Measurements from ENCODE around the gene CPA1.
"Not testable (repeated sequence)": the region's sequence is repeated elsewhere in the genome, so short reads cannot be mapped to it uniquely, and the experiment has no call there.

Gene CPA1

DNA sequence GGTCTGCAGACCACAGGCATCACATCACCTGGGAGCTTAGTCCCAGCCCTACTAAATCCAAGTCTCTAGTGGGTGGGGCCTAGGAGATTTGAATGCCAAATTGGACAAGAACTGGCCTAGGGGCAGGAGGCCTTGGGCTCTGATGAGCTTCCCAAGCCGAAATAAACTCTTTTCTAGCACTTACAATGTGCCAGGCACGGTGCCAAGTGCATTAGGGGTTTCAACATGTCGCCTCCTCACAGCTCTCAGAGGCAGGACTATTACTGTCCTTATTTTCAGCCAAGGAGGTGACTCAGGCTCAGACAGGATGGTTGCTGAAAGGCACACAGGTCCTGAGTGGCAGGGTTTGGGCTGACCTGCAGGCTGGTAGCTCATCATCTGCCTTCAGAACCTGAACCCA, 9.2 kb upstream of the CPA1 start:
- Histone ChIP-seq H3K4me2 (ENCODE audit: low read depth, low read length, poor library complexity, severe bottlenecking) (no peak overlapping the region), H2AFZ (ENCODE audit: low read depth, low read length, severe bottlenecking) (no peak overlapping the region), H3K36me3 (ENCODE audit: low read length) (no peaks in the 10 kb centered on the region), H3K4me3 (ENCODE audit: insufficient read depth, low read length, poor library complexity, severe bottlenecking) (no peak overlapping the region), H3K9me3 (ENCODE audit: insufficient read depth, low read length) (no peaks in the 10 kb centered on the region; the same call in 1 of the 2 replicates), H3K27me3 (ENCODE audit: low read length) (no peaks in the 10 kb centered on the region), H3F3A (ENCODE audit: insufficient read depth) (no peaks in the 10 kb centered on the region), H3K27ac (ENCODE audit: low read depth, low read length) (no peak overlapping the region), H3K9me2 (replicated peaks; ENCODE audit: insufficient read depth, low read length) (no peaks in the 10 kb centered on the region), H3K9ac (ENCODE audit: low read length) (no peak overlapping the region), H3K79me2 (ENCODE audit: insufficient read depth, low read length) (no peaks in the 10 kb centered on the region), H4K20me1 (ENCODE audit: low read depth, low read length) (no peaks in the 10 kb centered on the region)
- TF ChIP-seq EZH2phosphoT487 (conservative IDR thresholded peaks at IDR 0.05; ENCODE audit: low read length): no peak
- TF ChIP-seq CTCF (IDR thresholded peaks at IDR 0.05; ENCODE audit: insufficient read depth, low read length, poor library complexity, severe bottlenecking): no peak

GRCh38 chr7:130372402-130373165, 7.7 kb upstream of the CPA1 start:
- H3K4me2 ChIP-seq (ENCODE audit: low read depth, low read length, poor library complexity, severe bottlenecking): no peak overlapping the region
- H2AFZ ChIP-seq (ENCODE audit: low read depth, low read length, severe bottlenecking): no peak overlapping the region

GRCh38 chr7:130374507-130374906, 5.8 kb upstream of the CPA1 start:
- no peak overlapping the region for H3K4me2 ChIP-seq (ENCODE audit: low read depth, low read length, poor library complexity, severe bottlenecking)

More at GRCh38 chr7:130372402-130373165, 7.7 kb upstream of the CPA1 start:
- Histone ChIP-seq H3F3A (ENCODE audit: insufficient read depth) (no peaks in the 10 kb centered on the region), H4K20me1 (ENCODE audit: low read depth, low read length) (no peaks in the 10 kb centered on the region), H3K79me2 (ENCODE audit: insufficient read depth, low read length) (no peaks in the 10 kb centered on the region), H3K27ac (ENCODE audit: low read depth, low read length) (no peak overlapping the region), H3K4me3 (ENCODE audit: insufficient read depth, low read length, poor library complexity, severe bottlenecking) (no peak overlapping the region), H3K36me3 (ENCODE audit: low read length) (no peaks in the 10 kb centered on the region), H3K27me3 (ENCODE audit: low read length) (no peaks in the 10 kb centered on the region), H3K9me3 (ENCODE audit: insufficient read depth, low read length) (no peaks in the 10 kb centered on the region; the same call in 1 of the 2 replicates), H3K9ac (ENCODE audit: low read length) (no peak overlapping the region), H3K9me2 (replicated peaks; ENCODE audit: insufficient read depth, low read length) (no peaks in the 10 kb centered on the region)
- TF ChIP-seq EZH2phosphoT487 (conservative IDR thresholded peaks at IDR 0.05; ENCODE audit: low read length) (no peak), CTCF (IDR thresholded peaks at IDR 0.05; ENCODE audit: insufficient read depth, low read length, poor library complexity, severe bottlenecking) (no peak)

GRCh38 chr7:130376461-130376860, 3.8 kb upstream of the CPA1 start:
- not testable (repeated sequence) for H2AFZ ChIP-seq (ENCODE audit: low read depth, low read length, severe bottlenecking); H3K4me2 ChIP-seq (ENCODE audit: low read depth, low read length, poor library complexity, severe bottlenecking); H3K36me3 ChIP-seq (ENCODE audit: low read length); H4K20me1 ChIP-seq (ENCODE audit: low read depth, low read length); H3K9ac ChIP-seq (ENCODE audit: low read length); H3K9me3 ChIP-seq (ENCODE audit: insufficient read depth, low read length); H3K4me3 ChIP-seq (ENCODE audit: insufficient read depth, low read length, poor library complexity, severe bottlenecking); H3K9me2 ChIP-seq (replicated peaks; ENCODE audit: insufficient read depth, low read length); H3K27me3 ChIP-seq (ENCODE audit: low read length); H3K79me2 ChIP-seq (ENCODE audit: insufficient read depth, low read length); H3F3A ChIP-seq (ENCODE audit: insufficient read depth); H3K27ac ChIP-seq (ENCODE audit: low read depth, low read length)

More at GRCh38 chr7:130374507-130374906, 5.8 kb upstream of the CPA1 start:
- no peaks in the 10 kb centered on the region for H4K20me1 ChIP-seq (ENCODE audit: low read depth, low read length)
- H2AFZ ChIP-seq (ENCODE audit: low read depth, low read length, severe bottlenecking): no peak overlapping the region
- H3K27me3 ChIP-seq (ENCODE audit: low read length): no peaks in the 10 kb centered on the region
- H3K79me2 ChIP-seq (ENCODE audit: insufficient read depth, low read length): no peaks in the 10 kb centered on the region
- H3F3A ChIP-seq (ENCODE audit: insufficient read depth): no peaks in the 10 kb centered on the region
- TF ChIP-seq CTCF (IDR thresholded peaks at IDR 0.05; ENCODE audit: insufficient read depth, low read length, poor library complexity, severe bottlenecking) (no peak), EZH2phosphoT487 (conservative IDR thresholded peaks at IDR 0.05; ENCODE audit: low read length) (no peak)
- H3K36me3 ChIP-seq (ENCODE audit: low read length): no peaks in the 10 kb centered on the region
- H3K9me3 ChIP-seq (ENCODE audit: insufficient read depth, low read length): no peaks in the 10 kb centered on the region; the same call in 1 of the 2 replicates
- H3K27ac ChIP-seq (ENCODE audit: low read depth, low read length): no peak overlapping the region
- H3K4me3 ChIP-seq (ENCODE audit: insufficient read depth, low read length, poor library complexity, severe bottlenecking): no peak overlapping the region
- H3K9me2 ChIP-seq (replicated peaks; ENCODE audit: insufficient read depth, low read length): no peaks in the 10 kb centered on the region
- no peak overlapping the region for H3K9ac ChIP-seq (ENCODE audit: low read length)
